GM12878 (cell line): ENCODE results near the gene DPM2. TPM values are rescaled to one million over a fixed set of nuclear protein-coding genes. Genes with fewer than 3 reads are reported as not detected.
A peak's percentile ranks its signal among the peaks of the same experiment; 100 is the strongest.

Experiments
- ATAC-seq: fragments of 200-7000 bp; cut with Tn5 transposase; 3 replicates; pipeline ENCODE4 v1.9.1; 2020; ENCODE audit warnings: mild to moderate bottlenecking, moderate library complexity
- BruUV-seq: library from RNA; stranded (reverse); fragments of 400-500 nt; replicated peaks from 2 replicates; lab custom pipeline; 2021; lab: Mats Ljungman, UMichigan
- CTCF ChIA-PET: fragments of 300-600 bp; sonication (Branson Sonifier 250); formaldehyde crosslinking; extraction: SDS; loops from one replicate; lab custom pipeline; 2021; ENCODE audit warnings: inconsistent platforms; lab: Yijun Ruan, JAX
- POLR2A ChIA-PET: fragments of 350-600 bp; formaldehyde crosslinking; extraction: SDS; loops from one replicate; lab custom pipeline; 2021; ENCODE audit warnings: inconsistent platforms; lab: Charles Lee
- RAD21 ChIA-PET: fragments of 300-600 bp; sonication (Branson Sonifier 250); formaldehyde crosslinking; loops from one replicate; lab custom pipeline; 2023; ENCODE audit warnings: antibody characterized with exemption; ENCODE audit not compliant: unreplicated experiment; lab: Charles Lee
- SMC1A ChIA-PET: fragments of 300-600 bp; sonication (Branson Sonifier 250); formaldehyde crosslinking; loops from one replicate; lab custom pipeline; 2023; ENCODE audit not compliant: unreplicated experiment, uncharacterized antibody; lab: Charles Lee
- DNase-seq: peaks from one replicate; pipeline ENCODE4 v3.0.0-alpha.2; 2011; ENCODE audit warnings: low read depth, low spot score
- FAIRE-seq: peaks from 3 replicates; lab custom pipeline; 2011; peaks lifted over from hg19 to GRCh38; lab: Jason Lieb, UNC
- H2AFZ ChIP-seq: 2 replicates; pipeline ENCODE4 v1.6.0; 2011; ENCODE audit warnings: low read depth, low read length, control low read depth; ENCODE audit not compliant: control insufficient read depth
- H3K27ac ChIP-seq: 2 replicates; pipeline ENCODE4 v1.5.1; 2011; ENCODE audit warnings: control low read depth; ENCODE audit not compliant: control insufficient read depth, insufficient read depth
- H3K27me3 ChIP-seq, 2 experiments: replicated peaks in 1 of 2; 2 replicates each; pipeline versions ENCODE4 v1.6.0 to v1.6.1; 2011; ENCODE audit warnings: low read length in 1 of 2; ENCODE audit not compliant: control insufficient read depth in 2 of 2, insufficient read depth in 2 of 2
- H3K36me3 ChIP-seq, 2 experiments: 2 replicates each; pipeline ENCODE4 v1.5.1; 2011; ENCODE audit warnings: low read length in 1 of 2; ENCODE audit not compliant: control insufficient read depth in 2 of 2, insufficient read depth in 2 of 2
- H3K4me1 ChIP-seq: 2 replicates; pipeline ENCODE4 v1.6.1; 2011; ENCODE audit warnings: mild to moderate bottlenecking, low read length, moderate library complexity, mixed read lengths; ENCODE audit not compliant: control insufficient read depth, insufficient read depth
- H3K4me2 ChIP-seq: 2 replicates; pipeline ENCODE4 v1.6.0; 2011; ENCODE audit warnings: control low read depth; ENCODE audit not compliant: control insufficient read depth, insufficient read depth
- H3K4me3 ChIP-seq: fragments of 200-600 bp; sonication (generic); 2 replicates; pipeline ENCODE4 v1.5.1; 2016
- H3K79me2 ChIP-seq: 2 replicates; pipeline ENCODE4 v1.6.0; 2011; ENCODE audit warnings: low read length; ENCODE audit not compliant: control insufficient read depth, insufficient read depth
- H3K9ac ChIP-seq: 2 replicates; pipeline ENCODE4 v1.8.0; 2011; ENCODE audit warnings: low read length, control low read depth, mixed read lengths; ENCODE audit not compliant: control insufficient read depth, insufficient read depth
- H3K9me3 ChIP-seq: replicated peaks from 3 replicates; pipeline ENCODE4 v1.5.1; 2011; ENCODE audit warnings: mild to moderate bottlenecking, low read length; ENCODE audit not compliant: control insufficient read depth, insufficient read depth
- H4K20me1 ChIP-seq: 2 replicates; pipeline ENCODE4 v1.6.0; 2011; ENCODE audit not compliant: control insufficient read depth, insufficient read depth
- CBX5 ChIP-seq: sonication (generic); IDR thresholded peaks from 2 replicates; pipeline ENCODE4 v1.6.1; 2016; ENCODE audit warnings: low read depth, moderate library complexity, mild to moderate bottlenecking, inconsistent platforms
- DPF2 ChIP-seq: fragments of 450-650 bp; IDR thresholded peaks from 2 replicates; pipeline ENCODE4 v1.6.1; 2017; ENCODE audit warnings: mild to moderate bottlenecking
- EGR1 ChIP-seq, 2 experiments: IDR thresholded peaks; 1 replicate in 1 of 2; 2 replicates in 1 of 2; pipeline ENCODE4 v1.6.1; 2011 to 2012; ENCODE audit warnings: low read depth in 2 of 2, low read length in 2 of 2, borderline replicate concordance in 1 of 2, mild to moderate bottlenecking in 1 of 2, moderate library complexity in 1 of 2
- ESRRA ChIP-seq: IDR thresholded peaks from 2 replicates; pipeline ENCODE4 v1.6.1; 2012; ENCODE audit warnings: mild to moderate bottlenecking, low read length, improper control_type of control experiment
- FOXM1 ChIP-seq: IDR thresholded peaks from 2 replicates; pipeline ENCODE4 v1.6.1; 2012; ENCODE audit warnings: low read depth, mild to moderate bottlenecking, inconsistent platforms, low read length, moderate library complexity
- MEF2A ChIP-seq: IDR thresholded peaks from 2 replicates; pipeline ENCODE4 v1.6.1; 2011; ENCODE audit warnings: low read depth, mild to moderate bottlenecking, low read length, moderate library complexity; ENCODE audit not compliant: insufficient read depth
- NR2F1 ChIP-seq: fragments of 450-650 bp; conservative IDR thresholded peaks from 2 replicates; pipeline ENCODE4 v1.6.1; 2017; ENCODE audit warnings: mild to moderate bottlenecking
- RBBP5 ChIP-seq: fragments of 200-600 bp; sonication (generic); conservative IDR thresholded peaks from 2 replicates; pipeline ENCODE4 v1.6.1; 2016
- RELA ChIP-seq: fragments of 450-650 bp; IDR thresholded peaks from 2 replicates; pipeline ENCODE4 v1.8.0; 2014; ENCODE audit warnings: borderline replicate concordance; ENCODE audit not compliant: partially characterized antibody
- SMAD5 ChIP-seq: IDR thresholded peaks from 2 replicates; pipeline ENCODE4 v1.6.1; 2016; ENCODE audit warnings: antibody characterized with exemption, low read depth
- SPI1 ChIP-seq: IDR thresholded peaks from 2 replicates; pipeline ENCODE4 v1.6.1; 2011; ENCODE audit warnings: low read depth, mild to moderate bottlenecking, low read length, moderate library complexity, borderline replicate concordance; ENCODE audit not compliant: insufficient read depth
- TCF12 ChIP-seq: IDR thresholded peaks from 2 replicates; pipeline ENCODE4 v1.6.1; 2011; ENCODE audit warnings: low read depth, mild to moderate bottlenecking, low read length
- ZNF24 ChIP-seq: fragments of 450-650 bp; IDR thresholded peaks from 2 replicates; pipeline ENCODE4 v1.6.1; 2017; ENCODE audit warnings: antibody characterized with exemption, mild to moderate bottlenecking
- WGBS: methylation state at CpG from one replicate; pipeline ENCODE4 v1.1.6; 2016; ENCODE audit warnings: low lambda C conversion rate; ENCODE audit not compliant: insufficient replicate concordance, insufficient coverage; ENCODE audit errors: missing lambda C conversion rate; 5-methylcytosine and 5-hydroxymethylcytosine counted together
- in situ Hi-C: fragments of 300-500 bp; cut with MboI; formaldehyde crosslinking; loops from 9 replicates; pipeline ENCODE4 v1.14.3; 2018; ENCODE audit warnings: mixed read lengths
- intact Hi-C: fragments of 100-400 bp; cut with micrococcal nuclease; formaldehyde crosslinking; loops from one replicate; pipeline ENCODE4 v1.14.2; 2022; ENCODE audit not compliant: unreplicated experiment
- polyA plus RNA-seq, 11 experiments: library from polyadenylated mRNA; depleted of rRNA in 4 of 11; unstranded in 6 of 11; stranded (reverse) in 5 of 11; fragments of >200 nt; fragmentation: Nextera tagmentation in 4 of 11; fragmentation: Illumina TruSeq in 1 of 11; extraction: Ambion mirVana in 4 of 11; extraction: Trizol in 1 of 11; gene quantifications; 1 replicate in 1 of 11; 2 replicates in 10 of 11; pipeline versions ENCODE4 v1.2.1 to v1.2.3, GENCODE V29; 2011 to 2016; ENCODE audit warnings: inconsistent platforms in 2 of 11, missing spikeins in 2 of 11, low read depth in 1 of 11
- total RNA-seq, 4 experiments: library from RNA; depleted of rRNA in 3 of 4; stranded (reverse); fragments of >200 nt in 3 of 4; fragmentation: Illumina TruSeq in 1 of 4; extraction: Trizol in 1 of 4; gene quantifications; 2 replicates each; pipeline versions ENCODE4 v1.2.1 to v1.2.3, GENCODE V29; 2013 to 2021
- TF ChIP-seq, protein P1 (sequence below): fragments of 450-650 bp; IDR thresholded peaks from 2 replicates; pipeline ENCODE4 v1.6.1; 2017; ENCODE audit warnings: mild to moderate bottlenecking, moderate library complexity
- TF ChIP-seq, protein P2 (sequence below): fragments of 450-650 bp; IDR thresholded peaks from 2 replicates; pipeline ENCODE4 v1.6.1; 2017; ENCODE audit warnings: mild to moderate bottlenecking, low read depth, inconsistent platforms; ENCODE audit not compliant: poor library complexity, severe bottlenecking
- TF ChIP-seq, protein P3 (sequence below): fragments of 150-350 bp; IDR thresholded peaks from 2 replicates; pipeline ENCODE4 v1.6.1; 2014; ENCODE audit warnings: mild to moderate bottlenecking, low read depth, low read length

DPM2 gene
- total and polyA plus RNA-seq, 10 of the 15 experiments (the other 5 are each of a cell fraction or from before 2014, with no cell fraction given): 22.7 to 77.9 (median 44.7) TPM

DNA sequence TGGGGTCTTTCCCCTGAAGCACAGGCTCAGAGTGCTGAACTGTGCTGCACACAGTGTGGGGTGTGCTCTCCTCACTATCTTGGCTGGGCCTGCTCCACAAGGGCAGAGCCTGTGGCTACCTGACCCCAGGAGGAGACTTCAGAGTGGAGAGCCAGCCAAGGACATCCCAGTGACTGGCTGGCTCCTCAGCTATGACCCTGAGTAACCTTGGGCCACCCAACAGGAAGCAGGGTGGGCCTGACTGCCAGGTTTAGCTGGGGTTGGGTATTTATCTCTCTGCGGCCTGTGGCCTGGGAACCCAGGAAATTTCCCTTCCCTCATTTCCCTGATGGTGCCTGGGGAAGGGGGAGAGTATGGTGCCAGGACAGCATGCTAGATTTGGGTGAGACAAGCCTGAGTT lies 45.3 kb upstream of the DPM2 start:
- ATAC-seq (no peak), FAIRE-seq (no peak), DNase-seq (no peak)
- Histone ChIP-seq H2AFZ (no peak overlapping the region), H3K27me3 (no peaks in the 10 kb centered on the region), H3K9ac (no peak overlapping the region), H3K36me3 (no peaks in the 10 kb centered on the region), H3K4me3 (no peak overlapping the region; the same call in 1 of the 2 replicates), H3K79me2 (peaks cover 23% of the 10 kb centered on the region), H3K4me1 (peaks cover 45% of the 10 kb centered on the region), H3K27ac (peak overlapping the region; percentile 79), H3K9me3 (no peaks in the 10 kb centered on the region), H3K4me2 (peak overlapping the region; percentile 27; the same call in 1 of the 2 replicates), H4K20me1 (no peaks in the 10 kb centered on the region)
- 65% methylated on average over 1 of the region's 1 CpG for WGBS
- ChIA-PET POLR2A (interaction anchor here (0.6 to 4.6 kb wide), 4 partner anchors 12 to 558 kb away, joined by 3 to 22 read pairs (median 6); partner anchors contain the start of gene ZNF79), CTCF (interaction anchor here (1.5 to 7.8 kb wide), 4 partner anchors 11 to 51 kb away, joined by 3 to 63 read pairs (median 14); no protein-coding TSS in a partner anchor), RAD21 (interaction anchor here (1.9 kb wide), 1 partner anchor 28 kb away, joined by 5 read pairs; no protein-coding TSS in a partner anchor), SMC1A (interaction anchor here (0.9 to 3.7 kb wide), 3 partner anchors 9 to 51 kb away, joined by 4 to 20 read pairs (median 5); no protein-coding TSS in a partner anchor)
- intact Hi-C loops: no loop called here
- no TSS peak for BruUV-seq
- in situ Hi-C loops: no loop called here
- TF ChIP-seq, protein P1, sequence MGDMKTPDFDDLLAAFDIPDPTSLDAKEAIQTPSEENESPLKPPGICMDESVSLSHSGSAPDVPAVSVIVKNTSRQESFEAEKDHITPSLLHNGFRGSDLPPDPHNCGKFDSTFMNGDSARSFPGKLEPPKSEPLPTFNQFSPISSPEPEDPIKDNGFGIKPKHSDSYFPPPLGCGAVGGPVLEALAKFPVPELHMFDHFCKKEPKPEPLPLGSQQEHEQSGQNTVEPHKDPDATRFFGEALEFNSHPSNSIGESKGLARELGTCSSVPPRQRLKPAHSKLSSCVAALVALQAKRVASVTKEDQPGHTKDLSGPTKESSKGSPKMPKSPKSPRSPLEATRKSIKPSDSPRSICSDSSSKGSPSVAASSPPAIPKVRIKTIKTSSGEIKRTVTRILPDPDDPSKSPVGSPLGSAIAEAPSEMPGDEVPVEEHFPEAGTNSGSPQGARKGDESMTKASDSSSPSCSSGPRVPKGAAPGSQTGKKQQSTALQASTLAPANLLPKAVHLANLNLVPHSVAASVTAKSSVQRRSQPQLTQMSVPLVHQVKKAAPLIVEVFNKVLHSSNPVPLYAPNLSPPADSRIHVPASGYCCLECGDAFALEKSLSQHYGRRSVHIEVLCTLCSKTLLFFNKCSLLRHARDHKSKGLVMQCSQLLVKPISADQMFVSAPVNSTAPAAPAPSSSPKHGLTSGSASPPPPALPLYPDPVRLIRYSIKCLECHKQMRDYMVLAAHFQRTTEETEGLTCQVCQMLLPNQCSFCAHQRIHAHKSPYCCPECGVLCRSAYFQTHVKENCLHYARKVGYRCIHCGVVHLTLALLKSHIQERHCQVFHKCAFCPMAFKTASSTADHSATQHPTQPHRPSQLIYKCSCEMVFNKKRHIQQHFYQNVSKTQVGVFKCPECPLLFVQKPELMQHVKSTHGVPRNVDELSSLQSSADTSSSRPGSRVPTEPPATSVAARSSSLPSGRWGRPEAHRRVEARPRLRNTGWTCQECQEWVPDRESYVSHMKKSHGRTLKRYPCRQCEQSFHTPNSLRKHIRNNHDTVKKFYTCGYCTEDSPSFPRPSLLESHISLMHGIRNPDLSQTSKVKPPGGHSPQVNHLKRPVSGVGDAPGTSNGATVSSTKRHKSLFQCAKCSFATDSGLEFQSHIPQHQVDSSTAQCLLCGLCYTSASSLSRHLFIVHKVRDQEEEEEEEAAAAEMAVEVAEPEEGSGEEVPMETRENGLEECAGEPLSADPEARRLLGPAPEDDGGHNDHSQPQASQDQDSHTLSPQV: no peak
- no peak for TF ChIP-seq EGR1 (IDR thresholded peaks at IDR 0.05; ENCODE audit: borderline replicate concordance in 1 of 2, low read depth in 2 of 2, low read length in 2 of 2)
- no peak for TF ChIP-seq ZNF24
- TF ChIP-seq NR2F1: no peak
- no peak for TF ChIP-seq ESRRA
- no peak for TF ChIP-seq CBX5
- TF ChIP-seq, protein P2, sequence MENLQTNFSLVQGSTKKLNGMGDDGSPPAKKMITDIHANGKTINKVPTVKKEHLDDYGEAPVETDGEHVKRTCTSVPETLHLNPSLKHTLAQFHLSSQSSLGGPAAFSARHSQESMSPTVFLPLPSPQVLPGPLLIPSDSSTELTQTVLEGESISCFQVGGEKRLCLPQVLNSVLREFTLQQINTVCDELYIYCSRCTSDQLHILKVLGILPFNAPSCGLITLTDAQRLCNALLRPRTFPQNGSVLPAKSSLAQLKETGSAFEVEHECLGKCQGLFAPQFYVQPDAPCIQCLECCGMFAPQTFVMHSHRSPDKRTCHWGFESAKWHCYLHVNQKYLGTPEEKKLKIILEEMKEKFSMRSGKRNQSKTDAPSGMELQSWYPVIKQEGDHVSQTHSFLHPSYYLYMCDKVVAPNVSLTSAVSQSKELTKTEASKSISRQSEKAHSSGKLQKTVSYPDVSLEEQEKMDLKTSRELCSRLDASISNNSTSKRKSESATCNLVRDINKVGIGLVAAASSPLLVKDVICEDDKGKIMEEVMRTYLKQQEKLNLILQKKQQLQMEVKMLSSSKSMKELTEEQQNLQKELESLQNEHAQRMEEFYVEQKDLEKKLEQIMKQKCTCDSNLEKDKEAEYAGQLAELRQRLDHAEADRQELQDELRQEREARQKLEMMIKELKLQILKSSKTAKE: no peak
- TF ChIP-seq SMAD5: no peak
- TF ChIP-seq SPI1: no peak
- no peak for TF ChIP-seq FOXM1
- TF ChIP-seq, protein P3, sequence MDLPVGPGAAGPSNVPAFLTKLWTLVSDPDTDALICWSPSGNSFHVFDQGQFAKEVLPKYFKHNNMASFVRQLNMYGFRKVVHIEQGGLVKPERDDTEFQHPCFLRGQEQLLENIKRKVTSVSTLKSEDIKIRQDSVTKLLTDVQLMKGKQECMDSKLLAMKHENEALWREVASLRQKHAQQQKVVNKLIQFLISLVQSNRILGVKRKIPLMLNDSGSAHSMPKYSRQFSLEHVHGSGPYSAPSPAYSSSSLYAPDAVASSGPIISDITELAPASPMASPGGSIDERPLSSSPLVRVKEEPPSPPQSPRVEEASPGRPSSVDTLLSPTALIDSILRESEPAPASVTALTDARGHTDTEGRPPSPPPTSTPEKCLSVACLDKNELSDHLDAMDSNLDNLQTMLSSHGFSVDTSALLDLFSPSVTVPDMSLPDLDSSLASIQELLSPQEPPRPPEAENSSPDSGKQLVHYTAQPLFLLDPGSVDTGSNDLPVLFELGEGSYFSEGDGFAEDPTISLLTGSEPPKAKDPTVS: no peak
- no peak for TF ChIP-seq MEF2A
- no peak for TF ChIP-seq RELA
- no peak for TF ChIP-seq TCF12
- no peak for TF ChIP-seq RBBP5
- no peak for TF ChIP-seq DPF2
